Measurements from ENCODE around the gene FHOD1.

FHOD1 gene

DNA sequence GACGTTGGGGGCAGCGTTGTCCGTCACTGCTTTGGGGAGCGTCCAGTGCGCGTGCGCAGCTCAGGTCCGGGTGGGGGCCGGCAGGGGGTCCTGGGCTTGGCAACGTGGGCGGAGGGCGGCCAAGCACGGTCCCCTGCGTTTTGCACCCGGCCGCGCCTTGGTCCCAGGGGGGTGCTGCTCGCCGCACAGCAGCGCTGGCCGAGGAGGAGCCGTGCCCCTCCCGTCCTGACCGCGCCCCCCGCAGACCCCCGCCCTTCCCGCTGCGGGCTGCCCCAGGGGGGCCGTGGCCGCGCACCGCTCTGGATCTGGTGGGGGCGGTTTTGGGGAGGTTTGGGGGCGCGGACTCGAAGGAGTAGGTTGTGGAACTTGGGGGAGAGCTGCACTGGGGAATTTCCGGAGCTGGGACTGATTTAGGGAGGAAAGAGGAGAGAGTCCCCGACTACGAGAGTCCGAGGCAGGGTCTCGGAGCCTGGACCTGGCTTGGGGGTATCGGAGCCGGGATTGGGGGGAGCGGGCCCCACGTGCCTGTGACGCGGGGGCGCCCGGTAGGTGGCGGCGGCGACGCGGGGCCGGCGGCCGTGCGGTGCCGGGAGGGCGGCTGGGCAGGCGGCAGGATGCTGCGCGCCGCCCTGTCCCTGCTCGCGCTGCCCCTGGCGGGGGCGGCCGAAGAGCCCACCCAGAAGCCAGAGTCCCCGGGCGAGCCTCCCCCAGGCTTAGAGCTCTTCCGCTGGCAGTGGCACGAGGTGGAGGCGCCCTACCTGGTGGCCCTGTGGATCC is 1.3 kb upstream of the FHOD1 start, which contains the start of gene SLC9A5:
Gene SLC9A5 (plus strand): TSS at position 579 of the 777 bp plus-strand sequence. CDS start 36 bp downstream, at position 615.
- peak; percentile 40 for DNase-seq (ENCODE audit: low spot score)

DNA sequence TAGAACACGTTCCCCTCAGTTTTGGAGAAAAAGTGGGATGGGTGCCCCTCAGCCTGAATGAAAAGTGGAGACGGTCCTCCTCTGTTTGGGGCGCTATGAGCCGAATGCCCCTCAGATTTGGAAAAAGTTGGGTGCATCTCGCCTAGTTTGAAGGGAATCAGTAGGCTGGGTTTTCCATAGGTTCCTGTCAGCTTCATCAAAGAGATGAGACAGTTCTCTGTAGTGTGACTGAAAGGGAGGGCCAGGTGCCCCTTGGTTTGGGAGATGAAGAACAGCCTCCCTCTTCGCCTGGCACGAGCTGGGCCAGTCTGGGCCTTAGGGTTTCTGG is 756 bp upstream of the FHOD1 start:
- peak; percentile 36 for DNase-seq (ENCODE audit: low spot score)

DNA sequence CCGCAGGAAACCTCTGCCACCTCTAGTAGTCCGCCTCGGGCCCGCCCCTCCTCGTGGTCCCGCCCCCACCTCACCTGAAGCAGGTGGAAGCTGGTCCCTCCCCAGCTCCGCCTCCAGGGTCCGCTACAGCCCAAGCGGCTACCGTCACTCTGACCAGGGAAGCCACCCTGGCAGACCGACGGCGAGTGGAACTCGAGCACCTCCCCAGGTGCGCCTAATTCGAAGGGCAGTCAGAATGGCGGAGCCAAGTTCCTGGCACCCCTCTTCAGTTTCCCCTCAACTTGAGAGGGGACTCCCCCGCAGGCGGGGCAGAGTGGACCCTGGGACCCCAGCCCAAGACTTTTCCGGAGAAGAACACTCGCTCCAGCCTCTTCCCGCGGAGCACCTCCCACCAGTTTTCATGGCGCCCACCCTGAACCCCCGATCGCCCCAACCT is 507 bp downstream of the FHOD1 start:
- DNase-seq (ENCODE audit: low spot score), result peak; percentile 56

- DNase-seq (ENCODE audit: low spot score), result peak; percentile 69
Measured at GRCh38 chr16:67246081-67246755, 1.1 kb downstream of the FHOD1 start.

GRCh38 chr16:67245674-67246080 is 1.6 kb downstream of the FHOD1 start:
- no peak for DNase-seq (ENCODE audit: low spot score)

GRCh38 chr16:67245186-67245585 is 2.1 kb downstream of the FHOD1 start:
- DNase-seq (ENCODE audit: low spot score), result peak; percentile 41

- peak; percentile 89 for DNase-seq (ENCODE audit: low spot score)
Measured at GRCh38 chr16:67244387-67245185, 2.7 kb downstream of the FHOD1 start.

- DNase-seq (ENCODE audit: low spot score), result no peak
Measured at GRCh38 chr16:67243481-67243880, 3.8 kb downstream of the FHOD1 start.

DNA sequence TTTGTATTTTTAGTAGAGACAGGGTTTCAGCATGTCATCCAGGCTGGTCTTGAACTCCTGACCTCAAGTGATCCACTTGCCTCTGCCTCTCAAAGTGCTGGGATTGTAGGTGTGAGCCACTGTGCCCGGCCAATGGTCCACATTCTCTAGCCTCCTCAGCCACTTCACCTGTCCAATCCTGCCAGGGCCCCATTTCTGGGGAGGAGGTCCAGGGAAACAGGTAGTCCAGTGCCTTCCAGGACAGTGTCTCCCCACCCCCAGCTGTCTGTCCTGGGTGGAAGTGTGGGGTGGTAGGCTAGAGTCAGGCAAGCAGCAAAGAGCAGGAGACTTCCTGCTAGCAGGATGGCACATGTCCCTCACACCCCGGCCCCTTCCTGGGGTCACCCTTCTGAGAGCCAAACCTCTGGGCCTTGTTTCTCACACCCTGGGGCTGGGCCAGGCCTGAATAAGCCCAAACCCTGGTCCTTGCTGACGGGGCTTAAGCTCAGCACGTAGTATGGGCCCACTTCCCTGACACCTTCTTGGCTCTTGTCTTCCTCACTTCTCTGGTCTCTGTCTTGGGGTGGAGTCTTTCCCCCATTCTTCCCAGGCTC is 5.0 kb downstream of the FHOD1 start:
- DNase-seq (ENCODE audit: low spot score), result no peak

DNA sequence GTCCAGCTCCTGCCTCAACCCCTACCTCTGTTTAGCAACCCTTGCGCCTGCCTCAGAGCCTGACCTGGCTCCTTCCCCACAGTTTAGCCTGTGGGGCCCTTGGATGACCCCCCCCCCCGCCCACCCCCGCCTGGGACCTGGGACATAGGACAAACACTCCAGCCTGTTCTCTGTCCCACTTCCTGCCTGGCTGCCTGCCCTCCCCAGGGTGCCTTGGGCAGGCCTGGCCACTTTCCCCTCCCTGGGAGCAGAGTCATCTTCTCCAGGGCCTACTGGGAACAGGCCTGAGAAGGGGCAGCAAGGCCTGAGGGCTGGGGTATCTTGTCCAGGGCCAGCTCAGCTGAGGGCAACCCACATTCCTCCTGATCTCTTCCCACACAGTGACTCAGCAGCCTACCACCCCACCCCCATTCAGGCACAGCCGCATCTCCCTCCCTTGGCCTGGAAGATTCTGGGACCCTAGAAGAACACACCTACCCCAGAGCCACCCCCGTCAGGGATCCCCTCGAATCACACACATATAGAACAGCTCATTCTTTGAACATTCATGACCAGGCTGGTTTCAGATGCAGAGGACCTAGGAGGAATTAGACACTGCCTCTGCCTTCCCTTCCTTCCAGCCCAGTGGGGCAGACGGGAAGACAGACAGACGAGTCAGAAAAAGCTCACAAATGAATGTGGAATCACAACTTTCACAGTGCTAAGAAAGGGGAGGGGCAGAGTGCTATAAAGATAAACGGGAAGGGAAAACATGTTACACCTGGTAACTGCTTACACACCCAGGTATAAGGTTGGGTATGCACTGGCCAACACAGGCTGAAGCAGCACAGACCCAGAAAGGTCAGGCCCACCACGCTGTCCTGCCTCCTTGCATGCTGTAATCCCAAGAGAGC is 6.0 kb downstream of the FHOD1 start:
- no peak for DNase-seq (ENCODE audit: low spot score)

DNA sequence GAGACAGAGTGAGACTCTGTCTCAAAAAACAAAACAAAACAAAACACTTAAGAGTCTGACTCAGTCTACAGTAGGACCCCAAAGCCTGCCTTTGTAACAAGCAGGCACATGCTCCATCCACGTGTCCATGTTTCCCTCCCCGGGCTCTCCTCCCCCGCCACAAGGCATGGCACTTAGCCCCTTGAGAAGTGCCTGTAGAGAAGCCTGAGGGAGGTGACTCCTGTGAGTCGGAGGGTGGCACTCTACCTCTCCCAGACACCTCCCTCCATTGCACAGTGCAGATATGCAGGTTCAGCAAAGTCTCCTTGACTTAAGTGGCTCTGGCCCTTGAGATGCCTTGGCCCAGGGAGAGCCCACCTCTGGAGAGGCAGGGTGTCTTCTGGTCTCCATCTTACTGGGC is 6.8 kb downstream of the FHOD1 start:
- no peak for DNase-seq (ENCODE audit: low spot score)

- DNase-seq (ENCODE audit: low spot score), result no peak
Measured at GRCh38 chr16:67238806-67239470, 8.3 kb downstream of the FHOD1 start.

DNA sequence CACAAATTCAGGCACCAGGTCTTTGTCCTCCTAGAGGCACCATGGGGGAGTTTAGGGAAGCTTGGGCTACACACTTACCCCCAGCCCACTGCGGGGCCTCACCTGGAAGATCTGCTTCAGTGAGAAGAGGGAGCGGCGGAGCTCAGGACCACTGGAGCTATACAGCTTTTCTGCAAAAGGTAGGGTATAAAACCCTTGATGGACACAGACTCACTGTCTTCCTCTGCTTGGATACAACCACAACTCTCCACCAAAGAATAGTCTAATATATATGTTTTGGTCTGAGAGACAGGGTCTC is 9.1 kb downstream of the FHOD1 start:
- DNase-seq (ENCODE audit: low spot score), result no peak

GRCh38 chr16:67237396-67238277 is 9.6 kb downstream of the FHOD1 start:
- no peak for DNase-seq (ENCODE audit: low spot score)

GRCh38 chr16:67236563-67237395 is 10.5 kb downstream of the FHOD1 start:
- DNase-seq (ENCODE audit: low spot score), result peak; percentile 86

DNA sequence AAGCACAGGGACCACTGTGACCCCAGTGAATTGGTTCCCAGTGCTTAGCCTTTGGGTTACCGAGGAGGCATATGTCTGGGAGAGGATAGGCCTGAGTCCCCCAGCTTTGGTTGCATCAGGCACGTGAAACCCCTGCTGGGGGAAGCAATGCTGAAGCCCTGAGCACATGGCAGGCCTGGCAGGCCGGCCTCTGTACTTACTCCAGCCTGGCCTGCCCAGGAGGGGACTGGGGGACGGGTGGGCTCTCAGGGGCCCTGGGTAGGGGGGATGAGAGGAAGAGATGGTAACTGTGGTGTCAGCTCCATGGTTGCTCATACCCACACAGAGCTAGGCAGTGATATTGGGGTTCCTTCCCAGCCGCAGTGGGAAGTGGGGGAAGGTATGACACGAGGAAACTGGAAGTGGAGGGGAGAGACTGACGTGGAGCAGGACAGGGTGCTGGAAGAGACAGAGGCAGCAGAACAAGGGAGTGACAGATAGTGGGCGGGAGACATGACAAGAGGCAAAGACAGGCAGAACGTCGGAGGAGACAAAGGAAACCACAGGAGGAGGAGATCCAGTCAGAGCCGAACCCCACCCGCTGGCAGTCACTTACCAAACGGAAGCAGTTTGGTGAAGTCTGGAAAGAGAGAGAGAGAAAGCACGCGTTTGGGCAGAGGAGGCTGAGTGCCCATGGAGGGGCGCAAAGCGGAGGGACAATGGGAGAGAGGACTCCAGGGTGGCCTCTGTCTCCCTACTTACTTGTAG is 11.3 kb downstream of the FHOD1 start:
- no peak for DNase-seq (ENCODE audit: low spot score)

DNA sequence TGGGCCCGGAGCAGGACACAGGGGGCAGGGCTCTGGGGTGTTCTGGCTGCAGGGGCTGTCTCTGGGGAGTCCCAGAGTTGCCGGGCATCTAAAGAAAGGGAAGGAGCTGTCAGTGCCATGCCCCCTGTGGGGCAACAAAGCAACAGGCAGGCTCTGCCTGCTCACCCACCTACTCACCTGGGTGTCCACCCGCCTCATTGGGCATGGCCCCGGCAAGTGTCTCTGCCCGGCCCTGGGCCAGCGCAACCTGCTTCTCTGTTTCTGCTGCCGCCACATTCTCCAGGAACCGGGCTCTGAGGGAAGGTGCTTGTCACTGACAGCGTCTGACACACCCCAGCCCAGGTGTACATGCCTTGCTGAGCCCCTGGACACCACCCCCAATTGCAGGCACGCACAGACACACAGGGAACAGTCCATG is 13.1 kb downstream of the FHOD1 start:
- DNase-seq (ENCODE audit: low spot score), result no peak

DNA sequence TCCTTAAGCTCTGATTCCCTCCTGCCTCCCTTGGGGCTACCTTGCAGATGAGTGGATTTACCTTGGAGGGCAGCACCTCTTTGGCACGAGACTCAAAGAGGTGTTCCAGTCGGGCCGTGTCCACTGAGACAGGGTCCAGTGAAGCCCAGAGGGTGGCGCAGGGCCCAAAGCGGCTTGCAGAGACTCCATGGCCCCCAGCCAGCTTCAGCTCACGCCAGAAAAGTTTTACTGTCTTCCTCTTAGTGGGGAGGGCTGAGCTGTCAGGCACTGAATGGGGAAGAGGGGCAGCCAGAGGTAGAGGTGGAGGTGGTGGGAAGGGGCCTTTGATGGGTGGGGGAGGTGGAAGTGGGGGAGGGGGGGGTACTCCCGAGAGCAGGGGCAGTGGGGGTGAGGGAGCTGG is 13.7 kb downstream of the FHOD1 start:
- no peak for DNase-seq (ENCODE audit: low spot score)
